HepG2 (cell line): ENCODE data around the gene CLCN1. TPM values are rescaled to one million over a fixed set of nuclear protein-coding genes. Genes with fewer than 3 reads are reported as not detected.

Source experiments
- ATAC-seq: fragments of 200-7000 bp; cut with Tn5 transposase; 3 replicates; pipeline ENCODE4 v1.9.1; 2020; ENCODE audit warnings: mild to moderate bottlenecking, moderate library complexity
- BruUV-seq: library from RNA; stranded (reverse); fragments of 400-500 nt; replicated peaks from 2 replicates; lab custom pipeline; 2021; lab: Mats Ljungman, UMichigan
- CTCF ChIA-PET: fragments of 300-600 bp; formaldehyde crosslinking; extraction: SDS; loops from one replicate; lab custom pipeline; 2021; ENCODE audit warnings: low total read pairs, inconsistent platforms, low intra/inter-chr PET ratio; lab: Yijun Ruan, JAX
- POLR2A ChIA-PET: fragments of 350-600 bp; sonication (Branson Sonifier 250); formaldehyde crosslinking; loops from one replicate; lab custom pipeline; 2020; ENCODE audit warnings: antibody characterized with exemption, inconsistent platforms; lab: Yijun Ruan, JAX
- DNase-seq: peaks from one replicate; pipeline ENCODE4 v3.0.0-alpha.2; 2015; ENCODE audit warnings: low spot score
- FAIRE-seq: peaks from 3 replicates; lab custom pipeline; 2011; peaks lifted over from hg19 to GRCh38; lab: Jason Lieb, UNC
- H2AFZ ChIP-seq: one replicate; pipeline ENCODE4 v1.6.1; 2011; ENCODE audit warnings: low read length, inconsistent platforms
- H3K27ac ChIP-seq: fragments of 300-600 bp; 3 replicates; pipeline ENCODE4 v1.8.0; 2011; ENCODE audit warnings: mixed run types, mild to moderate bottlenecking, mixed read lengths, low read length, inconsistent platforms; ENCODE audit not compliant: insufficient read depth; ENCODE audit errors: extremely low read length
- H3K27me3 ChIP-seq, 2 experiments: fragments of 200-600 bp in 1 of 2; 2 replicates in 1 of 2; 3 replicates in 1 of 2; pipeline versions ENCODE4 v1.6.0 to v1.8.0; 2011; ENCODE audit warnings: low read length in 2 of 2, mild to moderate bottlenecking in 2 of 2, moderate library complexity in 2 of 2, inconsistent platforms in 1 of 2; ENCODE audit not compliant: insufficient read depth in 2 of 2, control insufficient read depth in 1 of 2
- H3K36me3 ChIP-seq, 2 experiments: fragments of 200-600 bp in 1 of 2; replicated peaks in 1 of 2; 2 replicates in 1 of 2; 3 replicates in 1 of 2; pipeline versions ENCODE4 v1.5.1 to v1.8.0; 2011; ENCODE audit warnings: low read length in 2 of 2, inconsistent platforms in 1 of 2; ENCODE audit not compliant: insufficient read depth in 2 of 2, control insufficient read depth in 1 of 2
- H3K4me1 ChIP-seq: 2 replicates; pipeline ENCODE4 v1.5.1; 2012; ENCODE audit warnings: low read length, inconsistent platforms; ENCODE audit not compliant: insufficient read depth
- H3K4me2 ChIP-seq: 2 replicates; pipeline ENCODE4 v1.6.0; 2011; ENCODE audit warnings: low read depth, low read length, inconsistent platforms
- H3K4me3 ChIP-seq, 3 experiments: fragments of 200-600 bp in 1 of 3; sonication (generic), shearing (Covaris generic) in 1 of 3; replicated peaks in 1 of 3; 2 replicates each; pipeline ENCODE4 v1.5.1; 2011 to 2016; ENCODE audit warnings: low read length in 3 of 3, inconsistent platforms in 2 of 3, low read depth in 2 of 3, mild to moderate bottlenecking in 2 of 3, control low read depth in 1 of 3, mixed read lengths in 1 of 3; ENCODE audit not compliant: insufficient read depth in 1 of 3
- H3K79me2 ChIP-seq: one replicate; pipeline ENCODE4 v1.6.1; 2011; ENCODE audit warnings: low read length, inconsistent platforms; ENCODE audit not compliant: insufficient read depth
- H3K9ac ChIP-seq: 2 replicates; pipeline ENCODE4 v1.6.0; 2011; ENCODE audit warnings: mild to moderate bottlenecking, low read depth, low read length, inconsistent platforms; ENCODE audit not compliant: insufficient read depth
- H3K9me3 ChIP-seq: 2 replicates; pipeline ENCODE4 v1.5.1; 2012; ENCODE audit warnings: mild to moderate bottlenecking, low read length
- H4K20me1 ChIP-seq: 2 replicates; pipeline ENCODE4 v1.6.0; 2011; ENCODE audit warnings: inconsistent platforms, mild to moderate bottlenecking, low read length, moderate library complexity; ENCODE audit not compliant: insufficient read depth
- FOXA3 ChIP-seq: IDR thresholded peaks from 2 replicates; pipeline ENCODE4 v1.6.1; 2016; ENCODE audit warnings: missing genetic modification reagents, missing compliant biosample characterization
- KDM1A ChIP-seq: IDR thresholded peaks from 2 replicates; pipeline ENCODE4 v1.6.1; 2016; ENCODE audit warnings: missing compliant biosample characterization
- SRF ChIP-seq: IDR thresholded peaks from 2 replicates; pipeline ENCODE4 v1.6.1; 2011; ENCODE audit warnings: mild to moderate bottlenecking, low read depth, low read length, moderate library complexity
- WGBS: methylation state at CpG from one replicate; pipeline ENCODE4 v1.1.6; 2017; ENCODE audit warnings: low lambda C conversion rate; 5-methylcytosine and 5-hydroxymethylcytosine counted together
- in situ Hi-C: cut with HindIII; loops from 2 replicates; pipeline ENCODE4 v1.10.0; 2017; ENCODE audit warnings: low pct_unique_long_range_greater_than_20kb; ENCODE audit not compliant: extremely low pct_ligation_motif_present
- intact Hi-C: fragments of 100-400 bp; cut with micrococcal nuclease; formaldehyde crosslinking; loops from one replicate; pipeline ENCODE4 v1.10.0; 2022; ENCODE audit not compliant: unreplicated experiment
- polyA plus RNA-seq, 8 experiments: library from polyadenylated mRNA; depleted of rRNA in 3 of 8; stranded (reverse) in 7 of 8; unstranded in 1 of 8; fragments of >200 nt; fragmentation: Illumina TruSeq in 4 of 8; extraction: Trizol in 4 of 8; gene quantifications; 2 replicates each; pipeline versions ENCODE4 v1.2.1 to v1.2.3, GENCODE V29; 2011 to 2016; ENCODE audit warnings: low read depth in 4 of 8, missing spikeins in 1 of 8, mixed read lengths in 1 of 8; ENCODE audit not compliant: insufficient read depth in 1 of 8
- total RNA-seq, 5 experiments: library from RNA; depleted of rRNA; stranded (reverse); fragments of >200 nt; fragmentation: Illumina TruSeq; extraction: Trizol; gene quantifications; 2 replicates each; pipeline ENCODE4 v1.2.3, GENCODE V29; 2016; ENCODE audit warnings: low read depth in 1 of 5

CLCN1 gene
- total and polyA plus RNA-seq, 2 of the 13 experiments (the other 11 are each of a cell fraction or from before 2014, with no cell fraction given) = 0.01 TPM; not detected in 1

GRCh38 chr7:143323653-143324052 is 7.7 kb downstream of the CLCN1 start:
- no peak for TF ChIP-seq SRF
- Histone ChIP-seq H3K79me2 (no peaks in the 10 kb centered on the region), H3K36me3 (no peaks in the 10 kb centered on the region), H4K20me1 (no peaks in the 10 kb centered on the region), H3K9ac (no peak overlapping the region), H3K27ac (no peak overlapping the region), H3K4me1 (peaks cover 25% of the 10 kb centered on the region), H3K4me3 (no peak overlapping the region; a peak in 1 of 6 replicates), H3K27me3 (peaks cover 0 to 7% of the 10 kb centered on the region in 2 experiments; a peak in 2 of 5 replicates), H3K4me2 (peak overlapping the region; percentile 23; the same call in 1 of the 2 replicates), H3K9me3 (no peaks in the 10 kb centered on the region), H2AFZ (no peak overlapping the region)
- FAIRE-seq (no peak), ATAC-seq (peak; percentile 69), DNase-seq (no peak)
- in situ Hi-C loops = loop anchor here (5.0 kb wide), 1 partner anchor 94 kb away; no protein-coding TSS in a partner anchor
- 3% methylated on average over 12 of the region's 12 CpGs for WGBS
- CTCF ChIA-PET = no interaction called here
- BruUV-seq = no TSS peak
- intact Hi-C loops = no loop called here
- POLR2A ChIA-PET = no interaction called here

- Histone ChIP-seq H3K9me3 (no peaks in the 10 kb centered on the region), H2AFZ (no peak overlapping the region), H3K9ac (no peak overlapping the region), H4K20me1 (no peaks in the 10 kb centered on the region), H3K36me3 (no peaks in the 10 kb centered on the region), H3K4me3 (no peak overlapping the region), H3K27me3 (peaks cover 0 to 7% of the 10 kb centered on the region in 2 experiments; a peak in 2 of 5 replicates), H3K79me2 (no peaks in the 10 kb centered on the region), H3K4me2 (no peak overlapping the region), H3K4me1 (peaks cover 19% of the 10 kb centered on the region), H3K27ac (no peak overlapping the region)
- ChIA-PET CTCF (no interaction called here), POLR2A (no interaction called here)
- no TSS peak for BruUV-seq
- intact Hi-C loops = no loop called here
- TF ChIP-seq FOXA3 (CRISPR knock-in tag) = 0 out of 2 replicates have a peak, but pooled peaks have one; percentile 9
- no peak for TF ChIP-seq KDM1A
- WGBS = 5% methylated on average over 2 of the region's 2 CpGs
- no peak for FAIRE-seq
- in situ Hi-C loops = no loop called here
- ATAC-seq = no peak
- DNase-seq = no peak
Measured at GRCh38 chr7:143325240-143325639, 9.3 kb downstream of the CLCN1 start.
